Colonic mucosa (tissue), 4 donors: ENCODE data around the gene DLG2. TPM values are rescaled to one million over a fixed set of nuclear protein-coding genes. Genes with fewer than 3 reads are reported as not detected.
"Not testable (repeated sequence)": the region's sequence is repeated elsewhere in the genome, so short reads cannot be mapped to it uniquely, and the experiment has no call there.

Source experiments
- DNase-seq: peaks from one replicate; pipeline ENCODE4 v3.0.0-alpha.2; 2020
- H3K27ac ChIP-seq: fragments of 200-600 bp; one replicate; pipeline ENCODE4 v1.8.0; 2021
- H3K27me3 ChIP-seq: fragments of 200-600 bp; one replicate; pipeline ENCODE4 v1.8.0; 2021
- H3K36me3 ChIP-seq: fragments of 200-600 bp; one replicate; pipeline ENCODE4 v1.8.0; 2021
- H3K4me1 ChIP-seq: fragments of 200-600 bp; one replicate; pipeline ENCODE4 v1.8.0; 2021; ENCODE audit warnings: mild to moderate bottlenecking
- H3K4me3 ChIP-seq: fragments of 200-600 bp; one replicate; pipeline ENCODE4 v1.8.0; 2021
- H3K9ac ChIP-seq, 2 donors: one replicate each; pipeline ENCODE4 v1.7.0; 2013; ENCODE audit warnings: control low read depth in 2 of 2, low read depth in 2 of 2, low read length in 2 of 2
- H3K9me3 ChIP-seq: fragments of 200-600 bp; one replicate; pipeline ENCODE4 v1.8.0; 2021
- intact Hi-C: fragments of 100-400 bp; cut with DNase I; formaldehyde crosslinking; loops from one replicate; pipeline ENCODE4 v1.14.1; 2022
- total RNA-seq, 2 donors: library from RNA; stranded (reverse); fragmentation: NEBNext Ultra II Directional in 1 of 2; extraction: Animal tissue kit (Norgen Biotek cat#: 25700) in 1 of 2; gene quantifications; one replicate each; pipeline ENCODE4 v1.2.1, GENCODE V29; 2021
- TF ChIP-seq, protein P1 (sequence below): fragments of 200-600 bp; IDR thresholded peaks from one replicate; pipeline ENCODE4 v1.8.0; 2022; ENCODE audit warnings: antibody characterized with exemption, mild to moderate bottlenecking
- donor health status: healthy.
- donor health status: DM: no; HTN: no; CAD: no.
- donor health status: DM: no; HTN: no; CAD: no.

The DLG2 gene
- total RNA-seq, 2 donors from 2014 or later: 1.4 to 3.3 TPM

DNA sequence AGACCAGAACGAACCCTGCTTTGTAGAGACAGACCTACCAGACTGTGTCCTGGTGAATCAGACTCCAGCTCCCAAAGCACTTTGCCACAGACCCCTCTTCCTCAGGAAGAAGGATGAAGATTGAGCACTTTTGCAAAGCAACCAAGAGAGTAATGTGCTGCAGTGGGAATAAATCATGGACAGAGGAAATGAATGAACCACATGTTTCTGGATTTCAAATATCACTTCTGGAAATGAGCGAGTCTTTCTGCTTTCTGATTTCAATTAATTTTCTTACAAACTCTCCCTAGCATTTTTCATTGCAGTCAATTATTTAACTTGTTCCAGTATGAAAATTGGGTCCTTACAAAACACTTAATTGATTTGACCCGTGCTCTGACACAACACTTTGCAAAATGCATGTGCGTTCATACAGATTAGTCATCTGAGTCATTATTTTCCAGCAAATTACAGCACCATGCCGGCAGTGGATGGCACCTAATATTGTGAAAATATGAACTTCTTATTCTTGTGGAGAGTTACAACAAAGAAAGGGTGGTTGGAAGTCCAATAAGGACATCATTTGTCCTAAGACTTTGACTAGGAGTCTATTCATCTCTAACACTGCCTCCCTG, 2025.1 kb downstream of the DLG2 start:
- no peak for DNase-seq
- Histone ChIP-seq H3K9me3 (no peaks in the 10 kb centered on the region), H3K27me3 (no peaks in the 10 kb centered on the region), H3K36me3 (no peaks in the 10 kb centered on the region), H3K9ac (no peak overlapping the region), H3K4me3 (no peak overlapping the region), H3K27ac (no peak overlapping the region), H3K4me1 (no peaks in the 10 kb centered on the region)
- TF ChIP-seq, protein P1, sequence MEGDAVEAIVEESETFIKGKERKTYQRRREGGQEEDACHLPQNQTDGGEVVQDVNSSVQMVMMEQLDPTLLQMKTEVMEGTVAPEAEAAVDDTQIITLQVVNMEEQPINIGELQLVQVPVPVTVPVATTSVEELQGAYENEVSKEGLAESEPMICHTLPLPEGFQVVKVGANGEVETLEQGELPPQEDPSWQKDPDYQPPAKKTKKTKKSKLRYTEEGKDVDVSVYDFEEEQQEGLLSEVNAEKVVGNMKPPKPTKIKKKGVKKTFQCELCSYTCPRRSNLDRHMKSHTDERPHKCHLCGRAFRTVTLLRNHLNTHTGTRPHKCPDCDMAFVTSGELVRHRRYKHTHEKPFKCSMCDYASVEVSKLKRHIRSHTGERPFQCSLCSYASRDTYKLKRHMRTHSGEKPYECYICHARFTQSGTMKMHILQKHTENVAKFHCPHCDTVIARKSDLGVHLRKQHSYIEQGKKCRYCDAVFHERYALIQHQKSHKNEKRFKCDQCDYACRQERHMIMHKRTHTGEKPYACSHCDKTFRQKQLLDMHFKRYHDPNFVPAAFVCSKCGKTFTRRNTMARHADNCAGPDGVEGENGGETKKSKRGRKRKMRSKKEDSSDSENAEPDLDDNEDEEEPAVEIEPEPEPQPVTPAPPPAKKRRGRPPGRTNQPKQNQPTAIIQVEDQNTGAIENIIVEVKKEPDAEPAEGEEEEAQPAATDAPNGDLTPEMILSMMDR: no peak
- intact Hi-C loops: no loop called here

GRCh38 chr11:83601201-83601913, 2025.8 kb downstream of the DLG2 start:
- no peaks in the 10 kb centered on the region for H3K9me3 ChIP-seq
- TF ChIP-seq, protein P1: no peak
- no peak overlapping the region for H3K27ac ChIP-seq
- no peak for DNase-seq
- no peak overlapping the region for H3K9ac ChIP-seq
- H3K4me1 ChIP-seq: no peaks in the 10 kb centered on the region
- no peaks in the 10 kb centered on the region for H3K36me3 ChIP-seq
- intact Hi-C loops: no loop called here
- H3K27me3 ChIP-seq: no peaks in the 10 kb centered on the region
- H3K4me3 ChIP-seq: no peak overlapping the region

DNA sequence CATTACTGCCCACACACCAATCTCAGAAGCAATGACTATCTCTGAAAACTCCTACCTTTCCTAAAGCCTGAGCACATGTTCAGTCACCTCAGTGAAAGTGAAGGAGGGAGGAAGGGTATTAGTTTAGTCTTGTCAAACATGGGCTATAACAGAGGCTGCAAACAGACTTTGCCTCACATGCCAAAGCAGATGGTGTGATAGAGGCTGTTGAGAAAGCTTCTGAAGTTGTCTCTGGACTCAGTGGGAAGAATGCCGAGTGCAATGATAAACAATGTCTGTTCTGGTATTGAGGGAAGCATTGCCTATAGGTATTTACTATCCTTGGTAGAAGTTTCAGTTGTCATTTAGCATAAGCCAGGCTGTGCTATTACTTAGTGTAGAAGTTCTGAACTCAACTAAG, 2026.5 kb downstream of the DLG2 start:
- intact Hi-C loops: no loop called here
- H3K36me3 ChIP-seq: no peaks in the 10 kb centered on the region
- H3K9ac ChIP-seq: no peak overlapping the region
- TF ChIP-seq, protein P1: no peak
- H3K4me1 ChIP-seq: no peaks in the 10 kb centered on the region
- H3K27me3 ChIP-seq: no peaks in the 10 kb centered on the region
- H3K27ac ChIP-seq: no peak overlapping the region
- H3K4me3 ChIP-seq: no peak overlapping the region
- no peaks in the 10 kb centered on the region for H3K9me3 ChIP-seq
- no peak for DNase-seq

DNA sequence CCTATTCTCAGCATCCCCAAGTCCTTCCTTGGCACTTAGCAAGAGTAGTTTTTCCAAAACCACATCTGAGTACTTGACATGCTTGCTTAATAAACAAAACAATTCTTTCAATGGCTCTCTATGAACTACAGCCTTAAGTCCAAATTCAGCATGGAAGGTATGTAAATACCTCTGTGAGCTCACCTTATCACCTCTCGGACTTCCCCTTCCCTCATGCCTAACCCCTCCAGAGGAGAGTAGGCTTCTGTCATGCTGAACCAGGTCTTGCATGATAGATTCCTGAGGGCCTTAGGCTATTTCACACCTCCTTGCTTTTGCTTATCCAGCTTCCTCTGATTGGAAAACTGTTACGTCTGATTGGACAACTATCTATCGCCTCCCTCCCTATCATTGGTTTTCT, 2028.1 kb downstream of the DLG2 start:
- intact Hi-C loops: no loop called here
- Histone ChIP-seq H3K27me3 (no peaks in the 10 kb centered on the region), H3K4me3 (no peak overlapping the region), H3K27ac (no peak overlapping the region), H3K36me3 (no peaks in the 10 kb centered on the region), H3K9me3 (no peaks in the 10 kb centered on the region), H3K4me1 (no peaks in the 10 kb centered on the region), H3K9ac (no peak overlapping the region)
- DNase-seq: no peak
- TF ChIP-seq, protein P1: no peak

GRCh38 chr11:83587797-83588196, 2039.3 kb downstream of the DLG2 start:
- H3K4me3 ChIP-seq, intact Hi-C loops, H3K27me3 ChIP-seq, H3K27ac ChIP-seq, H3K4me1 ChIP-seq, H3K36me3 ChIP-seq, H3K9ac ChIP-seq, DNase-seq, H3K9me3 ChIP-seq: not testable (repeated sequence)

- H3K4me1 ChIP-seq: no peaks in the 10 kb centered on the region
- no peaks in the 10 kb centered on the region for H3K27me3 ChIP-seq
- no peaks in the 10 kb centered on the region for H3K36me3 ChIP-seq
- TF ChIP-seq, protein P1: no peak
- H3K27ac ChIP-seq: no peak overlapping the region
- H3K4me3 ChIP-seq: no peak overlapping the region
- no peaks in the 10 kb centered on the region for H3K9me3 ChIP-seq
- no peak overlapping the region for H3K9ac ChIP-seq
- intact Hi-C loops: no loop called here
- DNase-seq: no peak
Observed at GRCh38 chr11:83583757-83584366, 2043.3 kb downstream of the DLG2 start.
